Adipocyte (in vitro differentiated cells): ENCODE measurements around the gene UCP3.
A peak's percentile ranks its signal among the peaks of the same experiment; 100 is the strongest.

ENCODE experiments used
- DNase-seq: peaks from one replicate; pipeline ENCODE4 v3.0.0-alpha.2; 2015; ENCODE audit warnings: low read depth
- H3K27me3 ChIP-seq: replicated peaks from 2 replicates; pipeline ENCODE4 v1.7.0; 2013; ENCODE audit warnings: mild to moderate bottlenecking, low read length, moderate library complexity; ENCODE audit not compliant: control insufficient read depth, insufficient read depth
- H3K36me3 ChIP-seq: 2 replicates; pipeline ENCODE4 v1.7.0; 2013; ENCODE audit warnings: low read length, mild to moderate bottlenecking, moderate library complexity; ENCODE audit not compliant: control insufficient read depth, insufficient read depth, severe bottlenecking
- H3K4me1 ChIP-seq: 2 replicates; pipeline ENCODE4 v1.7.0; 2013; ENCODE audit warnings: mild to moderate bottlenecking, low read length, moderate library complexity; ENCODE audit not compliant: control insufficient read depth, insufficient read depth
- H3K4me3 ChIP-seq: 2 replicates; pipeline ENCODE4 v1.7.0; 2013; ENCODE audit warnings: mild to moderate bottlenecking, low read length, moderate library complexity
- H3K9ac ChIP-seq: 2 replicates; pipeline ENCODE4 v1.7.0; 2013; ENCODE audit warnings: mild to moderate bottlenecking, low read length, moderate library complexity
- H3K9me3 ChIP-seq: 2 replicates; pipeline ENCODE4 v1.7.0; 2013; ENCODE audit warnings: mild to moderate bottlenecking, low read length, moderate library complexity; ENCODE audit not compliant: control insufficient read depth

Gene UCP3

GRCh38 chr11:74030723-74031676 lies 22.1 kb upstream of the UCP3 start:
- no peaks in the 10 kb centered on the region for H3K27me3 ChIP-seq
- peaks cover 28% of the 10 kb centered on the region for H3K36me3 ChIP-seq
- H3K4me3 ChIP-seq, result no peak overlapping the region
- H3K9ac ChIP-seq, result peak overlapping the region; percentile 61
- no peaks in the 10 kb centered on the region for H3K9me3 ChIP-seq
- DNase-seq, result no peak
- H3K4me1 ChIP-seq, result peaks cover 31% of the 10 kb centered on the region

GRCh38 chr11:74025467-74026166 lies 16.7 kb upstream of the UCP3 start:
- H3K4me3 ChIP-seq, result no peak overlapping the region
- H3K9me3 ChIP-seq, result no peaks in the 10 kb centered on the region
- no peaks in the 10 kb centered on the region for H3K27me3 ChIP-seq
- H3K36me3 ChIP-seq, result no peaks in the 10 kb centered on the region
- H3K9ac ChIP-seq, result peak overlapping the region; percentile 35
- DNase-seq, result no peak
- peaks cover 35% of the 10 kb centered on the region for H3K4me1 ChIP-seq

DNA sequence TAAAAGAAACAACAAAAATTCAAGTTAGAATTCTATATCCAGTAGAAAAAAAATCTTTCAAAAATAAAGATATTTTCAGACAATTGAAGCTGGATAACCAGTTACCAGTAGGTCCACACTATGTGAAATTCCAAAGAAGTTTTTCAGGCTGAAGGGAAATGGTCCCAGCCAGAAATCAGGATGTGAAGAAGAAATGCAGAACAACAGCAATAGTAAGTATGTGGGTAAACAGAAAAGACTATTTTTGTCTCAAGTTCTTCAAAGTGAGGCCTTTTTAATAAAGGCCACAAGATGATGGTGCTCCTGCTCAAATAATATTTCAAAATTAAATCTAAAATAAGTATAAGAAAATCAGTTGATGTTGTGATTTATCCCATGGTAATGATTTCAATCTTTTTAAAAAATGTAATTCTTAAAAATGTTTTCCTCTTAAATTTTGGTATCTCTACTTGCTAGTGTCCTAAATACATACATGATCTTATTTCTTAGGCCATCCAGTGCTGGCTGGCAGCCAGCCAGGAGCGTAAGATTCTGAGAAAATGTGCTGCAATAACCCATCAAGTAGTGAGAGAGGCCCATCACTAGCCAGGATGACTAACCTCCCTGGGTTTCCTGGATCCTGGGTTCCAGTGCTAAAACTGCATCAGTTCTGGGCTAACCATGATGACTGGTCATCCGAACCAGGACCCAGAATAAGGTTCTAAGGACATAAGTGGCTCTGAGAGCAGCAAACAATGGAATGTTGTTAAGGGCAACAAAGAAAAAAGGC lies 15.6 kb upstream of the UCP3 start:
- H3K4me3 ChIP-seq, result no peak overlapping the region
- no peaks in the 10 kb centered on the region for H3K9me3 ChIP-seq
- DNase-seq, result peak; percentile 72
- no peaks in the 10 kb centered on the region for H3K36me3 ChIP-seq
- H3K27me3 ChIP-seq, result no peaks in the 10 kb centered on the region
- H3K4me1 ChIP-seq, result peaks cover 41% of the 10 kb centered on the region
- H3K9ac ChIP-seq, result peak overlapping the region; percentile 32

GRCh38 chr11:74023276-74023675 lies 14.4 kb upstream of the UCP3 start:
- Histone ChIP-seq H3K9me3 (no peaks in the 10 kb centered on the region), H3K36me3 (no peaks in the 10 kb centered on the region), H3K4me3 (no peak overlapping the region), H3K27me3 (no peaks in the 10 kb centered on the region), H3K9ac (no peak overlapping the region), H3K4me1 (peaks cover 51% of the 10 kb centered on the region)
- no peak for DNase-seq

DNA sequence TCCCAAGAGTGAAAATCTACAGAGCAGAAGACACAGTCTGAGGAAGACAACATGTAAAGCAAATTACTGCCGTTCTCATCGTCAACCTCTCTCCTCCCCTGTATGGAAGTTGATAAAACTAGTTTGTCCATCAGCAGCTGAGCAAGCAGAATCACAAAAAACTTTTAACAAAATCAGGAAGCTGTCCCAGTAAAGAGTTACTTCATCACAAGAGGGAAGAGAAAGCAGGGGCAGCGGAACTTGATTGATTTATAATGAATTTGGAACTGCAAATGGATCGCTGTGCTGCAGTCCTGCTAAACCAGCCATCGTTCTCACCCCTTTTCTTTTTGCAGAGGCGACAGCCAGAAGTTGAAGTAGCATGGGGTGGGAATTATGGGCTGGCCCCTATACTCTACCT lies 13.7 kb upstream of the UCP3 start:
- no peaks in the 10 kb centered on the region for H3K27me3 ChIP-seq
- no peaks in the 10 kb centered on the region for H3K36me3 ChIP-seq
- peaks cover 59% of the 10 kb centered on the region for H3K4me1 ChIP-seq
- H3K9ac ChIP-seq, result no peak overlapping the region
- DNase-seq, result no peak
- H3K9me3 ChIP-seq, result no peaks in the 10 kb centered on the region
- no peak overlapping the region for H3K4me3 ChIP-seq

GRCh38 chr11:74021998-74022397 lies 13.1 kb upstream of the UCP3 start:
- no peak for DNase-seq
- no peak overlapping the region for H3K9ac ChIP-seq
- no peaks in the 10 kb centered on the region for H3K9me3 ChIP-seq
- peaks cover 59% of the 10 kb centered on the region for H3K4me1 ChIP-seq
- no peak overlapping the region for H3K4me3 ChIP-seq
- H3K36me3 ChIP-seq, result no peaks in the 10 kb centered on the region
- H3K27me3 ChIP-seq, result no peaks in the 10 kb centered on the region

DNA sequence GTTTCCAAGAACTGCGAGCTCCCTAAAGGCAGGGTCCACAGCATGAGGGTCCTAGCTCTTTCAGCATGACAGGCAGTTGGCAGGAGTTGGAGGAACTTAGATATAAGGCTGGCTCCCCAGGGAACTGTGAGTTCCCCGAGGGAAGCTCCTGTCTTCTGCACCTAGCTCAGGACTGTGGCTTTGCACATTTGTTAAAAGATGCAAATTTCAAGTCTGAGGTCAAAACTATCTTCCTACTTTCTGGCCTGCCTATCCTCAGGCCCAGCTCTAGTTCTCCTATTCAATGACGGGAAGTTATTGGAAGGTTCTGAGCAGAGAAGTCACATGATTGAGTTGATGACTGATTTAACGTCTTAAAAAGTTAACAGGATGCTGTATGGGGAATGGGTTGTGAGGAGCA lies 11.7 kb upstream of the UCP3 start:
- H3K4me3 ChIP-seq, result no peak overlapping the region
- H3K4me1 ChIP-seq, result peaks cover 46% of the 10 kb centered on the region
- H3K9ac ChIP-seq, result no peak overlapping the region
- peaks cover 5% of the 10 kb centered on the region for H3K36me3 ChIP-seq
- DNase-seq, result no peak
- H3K27me3 ChIP-seq, result no peaks in the 10 kb centered on the region
- no peaks in the 10 kb centered on the region for H3K9me3 ChIP-seq

DNA sequence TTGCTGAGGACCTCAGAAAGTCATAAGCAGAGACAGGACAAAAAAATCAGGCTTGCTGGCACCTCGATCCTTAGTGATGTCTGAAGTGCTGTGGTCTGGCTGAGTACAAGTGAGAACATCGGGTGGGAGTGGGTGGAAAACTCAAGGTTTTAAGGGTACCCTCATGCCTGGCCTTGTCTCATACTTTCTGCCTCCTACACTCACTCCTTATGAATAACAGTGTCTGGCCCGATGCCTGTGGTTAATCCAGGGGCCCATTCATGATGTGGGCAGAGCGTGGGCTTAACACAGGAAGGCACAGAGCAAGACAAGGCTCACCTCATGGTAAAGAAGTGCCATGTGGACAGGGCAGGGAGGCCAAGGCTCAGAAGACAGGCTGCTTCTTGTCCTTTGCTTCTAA lies 11.0 kb upstream of the UCP3 start:
- Histone ChIP-seq H3K4me3 (no peak overlapping the region), H3K9ac (no peak overlapping the region), H3K4me1 (peaks cover 39% of the 10 kb centered on the region), H3K27me3 (no peaks in the 10 kb centered on the region), H3K36me3 (peaks cover 5% of the 10 kb centered on the region), H3K9me3 (no peaks in the 10 kb centered on the region)
- DNase-seq, result peak; percentile 29

DNA sequence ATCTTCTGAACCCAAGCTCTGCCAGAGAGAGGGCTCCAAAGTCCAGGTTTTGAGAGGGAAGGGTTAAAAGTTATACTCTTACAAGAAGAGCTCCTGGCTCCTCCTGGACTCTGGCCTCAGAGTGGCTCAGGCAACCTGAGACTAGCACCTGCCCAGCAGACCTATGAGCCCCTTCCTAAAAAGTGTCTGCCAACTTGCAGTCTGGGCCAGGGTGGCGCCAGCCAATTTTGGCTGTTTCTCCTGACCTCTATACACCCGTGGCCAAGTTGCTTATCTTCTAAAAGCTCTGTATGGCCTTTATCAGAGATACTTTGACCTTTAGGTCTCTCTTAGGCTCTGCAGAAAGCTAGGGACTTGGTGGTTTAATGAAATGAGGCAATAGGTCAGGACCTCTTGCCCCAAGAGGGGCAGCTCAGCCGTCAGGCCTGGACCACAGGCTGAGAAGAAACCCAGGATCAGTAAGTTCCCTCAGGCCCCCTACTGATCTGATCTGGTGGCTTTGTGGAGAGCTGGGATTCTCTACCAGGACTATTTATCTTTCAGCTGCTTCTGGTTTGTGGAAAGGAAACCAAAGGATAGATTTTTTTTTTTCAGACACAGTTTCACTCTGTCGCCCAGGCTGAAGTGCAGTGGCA lies 10.3 kb upstream of the UCP3 start:
- H3K9me3 ChIP-seq, result no peaks in the 10 kb centered on the region
- H3K9ac ChIP-seq, result peak overlapping the region; percentile 61
- peaks cover 32% of the 10 kb centered on the region for H3K4me1 ChIP-seq
- no peaks in the 10 kb centered on the region for H3K27me3 ChIP-seq
- peaks cover 5% of the 10 kb centered on the region for H3K36me3 ChIP-seq
- no peak for DNase-seq
- no peak overlapping the region for H3K4me3 ChIP-seq

GRCh38 chr11:74018331-74019005 lies 9.6 kb upstream of the UCP3 start:
- no peaks in the 10 kb centered on the region for H3K9me3 ChIP-seq
- H3K27me3 ChIP-seq, result no peaks in the 10 kb centered on the region
- peak; percentile 71 for DNase-seq
- H3K4me1 ChIP-seq, result peaks cover 28% of the 10 kb centered on the region
- peak overlapping the region; percentile 80 for H3K9ac ChIP-seq
- peaks cover 5% of the 10 kb centered on the region for H3K36me3 ChIP-seq
- H3K4me3 ChIP-seq, result peak overlapping the region; percentile 60
